Endothelial cell of hepatic sinusoid (primary cell): ENCODE results near the gene CDC6.

ENCODE experiments used
- in situ Hi-C: cut with HindIII; loops from 2 replicates; pipeline ENCODE4 v1.10.0; 2017; ENCODE audit warnings: low sequenced_read_pairs

CDC6 gene

GRCh38 chr17:40320756-40321523 lies 33.3 kb downstream of the CDC6 start:
- in situ Hi-C loops, result no loop called here

- in situ Hi-C loops, result no loop called here
Measured at GRCh38 chr17:40321524-40321929, 33.8 kb downstream of the CDC6 start.

- in situ Hi-C loops, result no loop called here
Measured at GRCh38 chr17:40321961-40322357, 34.3 kb downstream of the CDC6 start.

- in situ Hi-C loops, result no loop called here
Measured at GRCh38 chr17:40322358-40323315, 35.0 kb downstream of the CDC6 start.

- in situ Hi-C loops, result no loop called here
Measured at GRCh38 chr17:40323391-40324381, 36.0 kb downstream of the CDC6 start.

GRCh38 chr17:40325156-40326013 lies 37.7 kb downstream of the CDC6 start:
- in situ Hi-C loops, result no loop called here

GRCh38 chr17:40326014-40326831 lies 38.5 kb downstream of the CDC6 start:
- in situ Hi-C loops, result no loop called here

- in situ Hi-C loops, result no loop called here
Measured at GRCh38 chr17:40326832-40327199, 39.1 kb downstream of the CDC6 start.

GRCh38 chr17:40327244-40327729 lies 39.6 kb downstream of the CDC6 start:
- in situ Hi-C loops, result no loop called here

- in situ Hi-C loops, result no loop called here
Measured at GRCh38 chr17:40327735-40328385, 40.2 kb downstream of the CDC6 start.

GRCh38 chr17:40328386-40328766 lies 40.7 kb downstream of the CDC6 start:
- in situ Hi-C loops, result no loop called here

GRCh38 chr17:40329839-40330794 lies 42.4 kb downstream of the CDC6 start:
- in situ Hi-C loops, result no loop called here

GRCh38 chr17:40330850-40331470 lies 43.3 kb downstream of the CDC6 start:
- in situ Hi-C loops, result no loop called here

- in situ Hi-C loops, result no loop called here
Measured at GRCh38 chr17:40331743-40332641, 44.3 kb downstream of the CDC6 start.

GRCh38 chr17:40333781-40334448 lies 46.2 kb downstream of the CDC6 start:
- in situ Hi-C loops, result no loop called here
